Esophagus squamous epithelium (tissue), 4 donors: ENCODE results near the gene FAM169A.

ENCODE experiments used
- POLR2A ChIP-seq, 4 donors: fragments of 450-650 bp; IDR thresholded peaks; one replicate each; pipeline ENCODE4 v1.6.1; 2017; ENCODE audit warnings: antibody characterized with exemption in 4 of 4, mild to moderate bottlenecking in 4 of 4, moderate library complexity in 3 of 4
- TF ChIP-seq, protein P1 (sequence below), 6 experiments: fragments of 450-650 bp in 4 of 6; fragments of 200-600 bp in 2 of 6; sonication (generic) in 2 of 6; IDR thresholded peaks; one replicate each; pipeline ENCODE4 v1.5.1; 2016 to 2019; ENCODE audit warnings: antibody characterized with exemption in 6 of 6, mild to moderate bottlenecking in 4 of 6, moderate library complexity in 4 of 6

DNA sequence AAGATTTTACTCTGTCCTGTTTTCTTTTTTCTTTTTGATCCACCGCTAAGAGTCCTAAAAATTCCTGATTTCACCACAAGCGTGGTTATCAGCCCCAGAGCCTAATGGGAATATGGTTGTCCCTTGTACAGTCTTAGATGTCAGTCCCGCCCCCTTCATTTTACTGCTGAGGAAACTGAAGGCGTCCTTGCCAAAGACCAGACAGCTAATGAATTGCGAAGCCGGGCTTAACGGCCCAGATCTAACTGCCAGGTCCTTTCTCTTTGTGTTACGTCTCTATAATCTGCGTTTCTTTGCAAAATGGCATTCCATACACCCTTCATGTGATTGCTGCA, 98.6 kb downstream of the FAM169A start:
- TF ChIP-seq, protein P1, sequence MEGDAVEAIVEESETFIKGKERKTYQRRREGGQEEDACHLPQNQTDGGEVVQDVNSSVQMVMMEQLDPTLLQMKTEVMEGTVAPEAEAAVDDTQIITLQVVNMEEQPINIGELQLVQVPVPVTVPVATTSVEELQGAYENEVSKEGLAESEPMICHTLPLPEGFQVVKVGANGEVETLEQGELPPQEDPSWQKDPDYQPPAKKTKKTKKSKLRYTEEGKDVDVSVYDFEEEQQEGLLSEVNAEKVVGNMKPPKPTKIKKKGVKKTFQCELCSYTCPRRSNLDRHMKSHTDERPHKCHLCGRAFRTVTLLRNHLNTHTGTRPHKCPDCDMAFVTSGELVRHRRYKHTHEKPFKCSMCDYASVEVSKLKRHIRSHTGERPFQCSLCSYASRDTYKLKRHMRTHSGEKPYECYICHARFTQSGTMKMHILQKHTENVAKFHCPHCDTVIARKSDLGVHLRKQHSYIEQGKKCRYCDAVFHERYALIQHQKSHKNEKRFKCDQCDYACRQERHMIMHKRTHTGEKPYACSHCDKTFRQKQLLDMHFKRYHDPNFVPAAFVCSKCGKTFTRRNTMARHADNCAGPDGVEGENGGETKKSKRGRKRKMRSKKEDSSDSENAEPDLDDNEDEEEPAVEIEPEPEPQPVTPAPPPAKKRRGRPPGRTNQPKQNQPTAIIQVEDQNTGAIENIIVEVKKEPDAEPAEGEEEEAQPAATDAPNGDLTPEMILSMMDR (IDR thresholded peaks at IDR 0.05) = no peak
- TF ChIP-seq POLR2A (IDR thresholded peaks at IDR 0.05) = no peak
